NCI-H2029 (cell line): Measurements from ENCODE around the gene PPM1F.

Experiments
- DNase-seq: peaks from one replicate; lab custom pipeline; 2025; lab: John Stamatoyannopoulos, UW

PPM1F gene

DNA sequence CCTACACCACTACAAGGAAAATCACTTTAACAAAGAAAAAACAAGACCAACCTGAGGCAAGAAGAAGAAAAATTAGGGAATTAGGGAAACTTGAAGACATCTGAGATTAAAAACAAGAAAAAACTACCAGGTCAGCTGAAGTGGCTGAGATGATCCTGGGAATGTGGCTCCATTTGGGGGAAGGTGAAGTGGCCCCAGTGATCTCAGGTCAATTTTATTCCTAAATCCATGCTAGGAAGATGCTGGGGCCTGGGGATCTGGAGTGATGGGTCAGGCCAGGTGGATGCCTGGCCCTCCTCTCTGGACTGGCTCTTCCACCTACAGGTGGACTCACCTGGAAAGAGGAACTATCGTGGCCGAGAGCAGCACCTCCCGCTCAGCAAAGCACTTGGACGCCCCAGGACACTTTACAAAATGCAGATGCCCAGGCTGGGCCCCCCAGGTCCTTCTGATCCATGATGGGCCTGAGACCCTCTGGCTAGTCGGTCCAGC lies 23.3 kb upstream of the PPM1F start:
- no peak for DNase-seq

DNA sequence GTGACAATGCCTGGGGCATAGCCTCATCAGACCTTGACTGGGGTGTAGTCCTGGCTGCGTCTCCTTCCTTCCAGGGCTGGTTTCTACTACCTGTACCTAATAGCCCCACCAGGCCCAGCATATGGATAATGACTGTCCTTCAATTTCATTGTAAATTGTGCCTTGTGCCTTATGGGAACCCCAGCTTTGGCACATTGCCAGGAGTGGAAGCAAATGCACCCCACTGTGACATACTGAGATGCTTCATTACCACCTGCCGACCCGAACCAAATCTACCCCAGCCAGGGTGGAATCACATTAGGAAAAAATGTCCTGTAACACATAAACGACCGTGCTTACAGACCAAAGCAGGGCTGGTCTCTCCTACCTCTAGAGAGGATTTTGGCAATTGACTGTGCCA lies 22.6 kb upstream of the PPM1F start:
- no peak for DNase-seq

DNA sequence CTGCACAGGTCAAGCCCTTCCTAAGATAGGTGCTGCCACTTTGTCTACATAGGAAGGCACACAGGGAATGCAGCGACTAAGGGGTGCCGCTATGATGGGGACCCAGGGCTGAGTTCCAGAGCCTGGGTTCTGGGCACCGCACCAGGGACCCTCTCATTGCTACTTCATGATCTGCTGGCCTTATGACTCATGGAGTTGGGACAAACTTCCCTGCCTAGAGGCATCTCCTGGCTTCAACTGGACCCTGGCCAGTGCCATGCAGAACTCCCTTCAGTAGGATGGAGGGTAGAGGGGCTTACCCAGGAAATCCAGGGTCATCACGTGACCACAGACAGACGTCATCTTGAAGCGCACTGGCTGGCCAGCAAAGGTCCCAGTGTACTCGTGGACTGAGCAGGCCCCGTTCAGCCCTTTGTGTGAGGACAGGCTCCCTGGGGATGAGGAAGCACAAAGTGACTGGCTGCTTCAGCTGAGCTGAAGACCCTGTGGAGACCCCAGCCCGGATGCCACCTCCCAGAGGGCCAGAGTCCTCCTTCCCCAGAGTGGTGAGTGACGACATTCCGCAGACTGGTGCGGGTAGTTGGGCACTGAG lies 21.5 kb upstream of the PPM1F start:
- no peak for DNase-seq

DNA sequence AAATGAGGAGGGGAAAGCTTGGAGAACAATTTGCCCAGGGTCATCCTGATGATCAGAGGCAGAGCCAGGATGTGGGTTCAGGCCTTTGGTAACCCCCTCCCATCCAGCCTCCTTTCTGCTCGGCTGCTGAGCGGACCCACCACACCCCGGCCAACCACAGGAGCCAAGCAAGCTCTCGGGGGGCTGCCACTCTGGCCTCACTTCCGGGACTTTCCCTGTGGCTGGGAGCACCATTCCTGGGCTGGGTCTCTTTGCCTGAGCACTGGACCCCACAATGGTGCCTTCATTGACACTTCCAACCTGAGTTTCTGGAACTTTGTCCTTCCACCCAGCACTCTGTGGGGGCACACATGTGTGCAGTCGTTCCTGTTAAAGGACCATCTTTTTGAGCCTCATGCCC lies 20.2 kb upstream of the PPM1F start:
- no peak for DNase-seq

DNA sequence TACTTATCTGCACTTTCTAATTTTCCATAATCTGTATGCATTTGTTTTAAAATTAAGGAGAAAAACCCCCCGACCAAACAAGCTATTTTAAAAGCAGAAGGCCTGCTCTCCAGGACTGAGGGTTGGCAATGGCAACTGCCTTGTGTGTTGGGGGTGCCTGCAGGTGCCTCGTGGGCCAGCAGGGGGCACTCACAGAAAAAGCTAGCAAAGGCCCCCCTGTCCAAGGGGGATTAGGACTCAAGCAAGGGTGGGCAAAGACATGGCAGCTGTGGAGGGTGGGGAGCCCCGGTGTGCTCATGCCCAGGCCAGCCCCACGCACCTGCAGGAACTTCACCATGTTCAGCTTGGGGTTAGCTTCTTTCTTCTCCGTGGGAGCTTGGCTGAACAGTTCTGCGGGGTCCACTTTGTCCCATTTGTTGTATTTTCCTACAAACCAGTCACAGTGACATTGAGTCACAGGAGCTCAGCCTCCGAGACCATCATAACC lies 19.7 kb upstream of the PPM1F start:
- DNase-seq: no peak

DNA sequence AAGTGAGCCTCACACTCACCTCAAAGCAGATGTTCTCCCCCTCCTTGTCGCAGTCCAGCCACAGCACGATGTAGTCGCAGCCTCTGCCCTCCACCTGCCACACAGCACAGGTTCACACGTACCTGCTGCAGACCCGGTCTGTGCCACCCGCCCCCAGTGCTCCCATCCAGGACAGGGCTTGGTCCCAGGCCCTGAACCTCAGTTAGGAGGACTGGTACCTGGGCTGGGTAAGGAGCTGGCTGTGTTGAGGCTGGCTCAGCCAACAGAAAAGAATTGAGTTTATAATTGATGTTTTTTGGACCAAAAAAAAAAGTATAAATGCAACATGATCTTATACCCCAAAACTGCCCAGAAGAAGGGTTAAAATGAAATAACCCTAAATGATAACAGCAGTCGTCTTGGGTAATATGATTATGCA lies 19.2 kb upstream of the PPM1F start:
- DNase-seq: no peak

DNA sequence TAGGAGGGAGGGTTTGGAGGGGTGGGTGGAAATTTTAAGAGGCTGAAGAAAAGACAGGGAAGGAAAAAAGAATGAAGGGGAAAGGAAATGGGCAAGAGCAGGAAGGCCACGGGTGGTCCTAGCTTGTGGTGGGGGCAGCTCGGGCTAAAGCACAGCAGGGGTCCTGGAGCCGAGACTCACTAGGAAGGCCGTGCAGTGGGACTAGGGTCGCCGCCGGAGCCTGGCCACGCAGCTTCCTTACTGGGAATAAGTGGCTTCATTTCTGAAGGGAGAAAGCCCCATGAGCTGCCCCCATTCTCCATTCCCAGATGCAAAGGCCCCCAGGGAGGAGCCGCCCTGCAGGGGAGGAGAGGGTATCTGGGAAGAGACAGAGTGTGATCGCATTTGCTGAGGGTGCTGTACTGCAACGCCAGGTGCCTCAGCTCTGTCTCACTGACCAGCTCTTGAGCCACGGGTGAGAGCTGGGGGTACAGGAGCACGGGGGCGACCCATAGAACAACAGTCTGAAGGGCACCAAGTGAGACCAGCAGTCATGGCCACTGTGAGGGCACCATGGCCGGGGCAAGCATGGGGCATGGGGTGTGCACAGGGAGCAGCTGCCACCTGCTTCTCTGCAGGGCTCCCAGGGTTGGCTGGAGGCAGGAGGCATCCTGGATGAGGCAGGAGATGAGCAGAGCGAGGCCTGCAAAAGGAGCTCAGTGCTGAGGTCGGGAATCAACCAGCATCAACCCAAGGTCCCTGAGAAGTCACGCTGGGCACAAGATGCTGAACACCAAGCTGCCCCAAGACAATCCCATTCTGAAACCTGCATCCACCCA lies 18.4 kb upstream of the PPM1F start:
- no peak for DNase-seq

DNA sequence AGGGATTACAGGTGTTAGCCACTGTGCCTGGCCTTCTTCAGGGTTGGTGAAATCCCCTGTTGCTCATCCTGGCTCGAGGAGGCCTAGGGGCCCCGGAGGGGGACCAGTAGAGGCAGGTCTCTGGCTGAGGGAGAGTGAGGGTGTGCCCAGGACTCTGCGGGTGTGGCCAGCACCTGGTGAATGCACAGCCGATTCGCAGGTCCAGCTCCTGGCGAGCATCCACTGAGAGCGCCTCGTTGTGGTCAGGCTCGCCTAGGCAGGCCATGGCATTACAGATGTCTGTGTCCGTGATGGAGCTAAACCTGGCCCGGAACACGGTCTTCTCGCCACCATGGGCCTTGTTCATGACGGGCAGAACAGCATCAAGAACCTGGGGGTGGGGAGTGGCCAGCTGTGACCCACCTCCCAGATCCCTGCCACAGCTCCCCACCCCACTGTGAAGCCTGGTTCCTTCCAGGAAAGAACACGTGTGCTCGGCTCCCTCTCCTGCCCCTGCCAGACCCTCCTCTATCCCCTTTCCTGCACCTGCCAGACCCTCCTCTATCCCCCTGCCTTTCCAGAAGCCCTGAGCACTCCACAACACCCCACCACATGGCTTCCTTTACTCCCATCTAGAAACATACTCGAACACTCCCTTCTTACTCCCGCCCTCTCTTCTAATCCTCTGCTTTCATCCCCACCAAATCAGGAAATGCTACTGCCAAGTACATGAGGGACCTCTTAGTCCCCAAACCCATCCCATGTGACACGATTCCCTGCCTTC lies 17.6 kb upstream of the PPM1F start:
- no peak for DNase-seq

GRCh38 chr22:21968452-21969129 lies 15.9 kb upstream of the PPM1F start:
- no peak for DNase-seq

- DNase-seq: no peak
Measured at GRCh38 chr22:21967693-21968271, 15.1 kb upstream of the PPM1F start.

DNA sequence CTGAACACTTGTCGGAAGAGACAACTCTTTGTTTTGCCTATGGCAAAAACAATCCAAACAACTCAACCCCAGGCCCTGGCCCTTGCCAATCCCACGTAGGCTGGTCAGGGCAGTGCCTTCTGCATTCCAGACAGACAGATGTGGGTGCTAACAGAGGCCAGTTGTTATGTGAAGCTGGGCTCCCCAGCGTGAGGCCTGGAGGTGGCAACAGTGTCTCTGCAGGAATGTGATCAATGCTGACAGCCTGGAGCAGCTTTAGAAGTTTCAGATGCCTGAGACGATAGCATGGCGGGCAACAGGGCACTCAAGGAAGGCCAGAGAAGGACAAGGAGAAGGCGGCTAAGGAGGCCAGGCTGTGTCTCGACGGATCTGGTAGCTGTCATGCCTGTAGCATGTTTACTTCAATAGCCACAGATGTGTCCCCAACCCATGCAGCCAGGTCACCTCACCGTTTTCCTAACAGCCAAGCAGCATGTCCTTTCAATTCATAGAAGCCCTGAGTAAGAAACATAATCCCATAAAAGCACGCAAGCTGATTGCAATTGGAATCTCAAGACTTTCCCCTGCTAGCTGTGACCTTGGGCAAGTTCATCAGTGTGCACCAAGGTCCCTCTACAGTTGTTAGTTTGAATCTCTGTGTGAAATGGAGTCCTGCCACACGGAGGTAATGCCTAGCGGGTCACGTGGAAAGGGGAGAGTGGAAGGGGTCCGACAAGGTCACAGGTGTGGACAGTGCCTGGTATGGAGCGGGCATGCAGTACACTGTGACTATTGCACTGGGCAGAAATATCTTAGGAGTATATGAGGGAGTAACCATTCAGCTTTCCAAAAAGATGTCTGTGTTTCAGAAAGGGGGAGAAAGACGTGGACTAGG lies 14.2 kb upstream of the PPM1F start:
- DNase-seq: no peak

DNA sequence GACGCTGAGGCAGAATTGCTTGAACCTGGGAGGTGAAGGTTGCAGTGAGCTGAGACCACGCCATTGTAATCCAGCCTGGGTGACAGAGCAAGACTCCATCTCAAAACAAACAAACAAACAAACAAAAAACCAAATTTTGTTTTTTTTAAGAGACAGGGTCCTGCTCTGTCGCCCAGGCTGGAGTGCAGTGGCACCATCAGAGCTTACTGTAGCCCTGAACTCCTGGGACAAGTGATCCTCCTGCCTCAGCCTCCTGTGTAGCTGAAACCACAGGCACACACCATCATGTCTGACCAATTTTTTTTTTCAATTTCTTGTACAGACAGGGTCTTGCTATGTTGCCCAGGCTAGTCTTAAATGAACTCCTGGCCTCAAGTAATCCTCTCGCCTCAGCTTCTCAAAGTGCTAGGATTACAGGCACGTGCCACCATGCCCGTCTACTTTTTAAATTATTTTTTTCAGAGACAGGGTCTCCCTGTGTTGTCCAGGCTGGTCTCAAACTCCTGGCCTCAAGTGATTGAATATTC lies 13.2 kb upstream of the PPM1F start:
- no peak for DNase-seq

DNA sequence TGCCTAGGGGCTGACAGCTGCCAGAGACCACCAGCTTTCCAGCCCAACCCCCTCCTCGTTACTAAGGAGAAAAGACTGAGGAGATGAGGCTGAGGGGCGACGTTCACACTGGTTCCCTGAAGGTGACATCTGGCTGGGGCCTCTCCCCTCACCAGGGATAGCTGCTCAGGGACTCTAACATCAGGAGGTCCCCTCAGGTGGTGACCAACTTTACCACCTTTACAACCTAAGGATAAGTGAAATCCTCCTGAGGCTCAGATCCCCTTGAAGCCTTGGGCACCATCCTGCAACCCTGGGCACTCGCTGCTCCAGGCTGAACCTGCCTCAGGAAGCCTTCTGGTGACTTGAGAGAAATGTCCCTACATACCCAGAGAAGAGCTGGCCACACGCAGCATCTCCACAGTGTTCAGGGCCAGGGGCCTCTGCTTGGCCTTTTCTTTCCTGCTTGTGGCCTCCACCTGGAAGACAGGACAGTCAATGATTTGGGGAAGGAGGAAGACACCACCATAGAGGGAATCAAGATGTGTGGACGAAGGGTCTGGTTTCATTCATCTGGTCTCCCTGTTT lies 12.4 kb upstream of the PPM1F start:
- no peak for DNase-seq

DNA sequence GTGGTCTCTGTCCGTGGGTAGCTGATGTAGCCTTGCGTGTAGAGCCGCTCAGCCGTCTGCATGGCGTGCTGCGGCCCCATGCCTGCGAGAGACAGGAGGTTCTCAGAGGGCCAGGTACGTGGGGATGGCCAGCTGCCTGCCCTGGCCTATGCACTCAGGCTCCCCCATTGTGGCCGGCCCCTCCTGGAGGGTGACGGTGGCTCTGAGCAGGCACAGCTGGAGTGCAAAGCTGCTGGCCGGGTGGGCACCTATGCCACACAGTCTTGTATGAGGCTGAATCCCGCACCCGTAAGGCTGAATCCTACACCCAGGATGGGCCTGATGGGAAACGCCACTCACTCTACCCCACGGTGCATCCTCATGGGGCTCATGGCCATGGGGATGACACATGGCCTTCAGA lies 11.6 kb upstream of the PPM1F start:
- no peak for DNase-seq

DNA sequence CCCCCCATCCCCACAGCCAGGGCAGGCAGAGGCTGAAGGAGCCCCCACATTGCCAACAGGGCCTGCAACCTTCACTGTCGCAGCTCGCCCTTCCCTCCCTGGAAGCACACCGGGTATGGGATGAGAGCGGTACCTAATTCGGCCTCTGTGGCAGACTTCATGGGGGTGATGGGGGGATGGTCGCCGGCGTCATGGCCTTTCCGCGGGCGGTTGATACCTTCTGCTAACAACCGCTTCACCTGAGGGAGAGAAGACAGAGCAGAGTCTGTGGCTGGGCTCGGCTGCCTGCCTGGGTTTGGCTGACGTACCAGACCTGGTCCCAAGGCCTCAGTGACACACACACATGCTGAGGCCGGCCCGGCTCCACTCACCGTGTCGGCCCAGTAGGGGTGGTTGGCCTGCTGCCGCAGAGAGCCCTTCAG lies 11.2 kb upstream of the PPM1F start:
- DNase-seq: no peak

- no peak for DNase-seq
Measured at GRCh38 chr22:21963286-21963685, 10.6 kb upstream of the PPM1F start.

- no peak for DNase-seq
Measured at GRCh38 chr22:21962655-21962949, 10.0 kb upstream of the PPM1F start.

DNA sequence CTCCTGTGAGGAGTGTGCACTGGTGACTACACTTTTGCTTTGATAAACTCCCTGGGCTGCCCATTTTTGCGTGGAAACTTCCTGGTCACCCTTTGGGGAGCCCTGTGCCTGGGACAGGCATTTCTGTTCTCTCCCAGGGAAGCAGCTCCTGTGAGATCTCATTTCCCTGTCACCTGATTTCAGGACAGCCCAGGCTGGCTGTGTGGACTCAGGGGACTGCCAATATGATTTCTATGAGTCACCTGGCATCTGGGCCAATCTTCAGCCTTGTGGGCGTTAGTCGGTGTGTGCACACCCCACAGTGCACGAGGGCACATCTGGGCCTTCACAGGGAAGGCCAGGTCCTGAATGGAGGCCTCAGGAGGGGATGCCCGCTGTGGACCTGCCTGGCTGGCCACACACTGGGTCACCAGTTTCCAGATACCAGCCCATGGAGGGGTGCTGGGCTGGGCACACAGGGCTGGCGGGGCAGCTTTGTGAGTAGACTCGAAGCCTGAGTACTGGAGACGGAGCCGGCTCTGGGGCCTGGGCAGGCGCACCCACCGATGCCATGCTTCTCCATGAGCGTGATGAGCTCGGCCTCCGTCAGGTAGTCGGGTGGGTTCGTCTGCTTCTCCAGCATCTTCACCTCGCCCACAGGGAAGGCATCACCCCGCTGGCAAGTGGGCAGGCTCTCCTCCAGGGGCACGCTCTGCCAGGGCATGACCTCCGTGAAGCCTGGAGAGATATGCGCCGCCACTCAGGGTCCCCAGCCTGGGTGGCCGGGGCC lies 9.4 kb upstream of the PPM1F start:
- no peak for DNase-seq

DNA sequence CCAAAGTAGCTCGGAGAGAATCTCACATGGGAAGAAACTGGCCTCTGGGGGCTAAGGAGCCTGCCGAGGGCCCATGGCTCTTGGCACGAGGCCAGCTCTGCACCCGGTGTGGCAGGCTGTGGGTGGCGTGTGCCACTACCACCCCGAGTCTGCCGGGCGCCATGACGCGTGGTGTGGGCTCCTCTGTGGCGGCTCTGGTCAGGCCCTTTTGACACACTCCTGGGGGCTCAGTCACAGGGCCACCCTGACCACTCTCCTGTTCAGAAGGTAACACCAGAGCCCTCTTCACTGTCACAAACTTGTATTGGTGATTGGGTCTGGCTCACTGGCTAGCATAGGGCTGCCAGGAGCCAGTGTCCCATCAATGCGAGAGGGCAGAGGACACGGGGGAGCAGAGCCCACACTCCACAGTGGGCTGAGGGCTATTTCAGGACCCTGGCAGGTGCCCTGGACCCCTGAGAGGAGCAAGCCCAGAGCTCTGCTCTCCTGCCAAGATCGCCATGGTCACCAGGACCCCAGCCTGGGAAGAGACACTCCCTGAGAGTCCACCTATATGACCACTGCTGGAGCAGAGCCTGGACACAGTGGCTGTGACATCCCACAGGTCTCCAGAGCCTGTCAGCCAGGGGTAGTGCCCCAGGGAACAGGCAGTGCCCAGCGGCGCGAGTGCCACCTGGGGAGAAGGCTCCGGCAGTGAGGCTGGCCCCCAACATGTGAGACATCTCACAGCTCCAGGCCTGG lies 8.6 kb upstream of the PPM1F start:
- no peak for DNase-seq
